MM.1S (cell line): ENCODE measurements around the gene OVOL2.

Experiments used
- CTCF ChIP-seq: fragments of 300-600 bp; sonication (generic); IDR thresholded peaks from 2 replicates; pipeline ENCODE4 v1.5.1; 2016; ENCODE audit warnings: antibody characterized with exemption, low read length, mixed read lengths
- EZH2 ChIP-seq: fragments of 300-600 bp; sonication (generic); optimal IDR thresholded peaks from 2 replicates; pipeline ENCODE3; 2017; ENCODE audit warnings: low read depth, mild to moderate bottlenecking, antibody characterized with exemption, low read length, mixed read lengths
- EZH2phosphoT487 ChIP-seq: fragments of 300-600 bp; sonication (generic); IDR thresholded peaks from 2 replicates; pipeline ENCODE4 v1.6.1; 2018; ENCODE audit warnings: antibody characterized with exemption, low read length

DNA sequence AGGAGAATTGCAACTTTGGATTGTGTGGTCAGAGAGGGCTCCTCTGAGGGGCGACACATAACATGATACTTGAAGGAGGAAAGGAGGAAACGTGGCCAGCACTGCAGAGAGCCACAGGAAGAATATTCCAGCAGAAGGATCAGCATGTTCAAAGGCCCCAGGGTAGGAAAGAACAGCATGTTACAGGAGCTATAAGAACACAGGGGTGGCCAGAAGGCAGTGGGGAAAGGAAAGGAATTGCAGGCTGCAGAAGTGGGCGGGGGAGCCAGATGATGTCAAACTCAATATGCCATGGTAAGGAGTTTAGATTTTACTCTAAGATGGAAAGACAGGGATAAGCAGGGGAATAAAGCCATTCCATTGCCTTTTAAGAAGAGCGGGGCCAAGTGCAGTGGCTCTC, 58.1 kb downstream of the OVOL2 start:
- TF ChIP-seq CTCF (no peak), EZH2phosphoT487 (no peak), EZH2 (no peak)
